22Rv1 (cell line): ENCODE results near the gene RAD50.

Experiments used
- CTCF ChIP-seq: fragments of 450-650 bp; IDR thresholded peaks from 2 replicates; pipeline ENCODE4 v1.5.1; 2017; ENCODE audit warnings: mild to moderate bottlenecking
- ZFX ChIP-seq: fragments of 450-650 bp; IDR thresholded peaks from 2 replicates; pipeline ENCODE4 v1.6.1; 2017; ENCODE audit warnings: antibody characterized with exemption, borderline replicate concordance

GRCh38 chr5:132639706-132640130, 82.9 kb downstream of the RAD50 start:
- no peak for TF ChIP-seq CTCF
- no peak for TF ChIP-seq ZFX
